CD4-positive, alpha-beta T cell treated with Interleukin-15 for 4 hours (primary cell): ENCODE data around the gene RBCK1.
A peak's percentile ranks its signal among the peaks of the same experiment; 100 is the strongest.

ENCODE experiments used
- DNase-seq: peaks from one replicate; pipeline ENCODE4 v3.0.0-alpha.2; 2020; ENCODE audit warnings: low spot score

Gene RBCK1

GRCh38 chr20:418858-419365 is 10.8 kb downstream of the RBCK1 start:
- DNase-seq, result no peak

- no peak for DNase-seq
Measured at GRCh38 chr20:419556-420165, 11.6 kb downstream of the RBCK1 start.

- no peak for DNase-seq
Measured at GRCh38 chr20:420166-420620, 12.1 kb downstream of the RBCK1 start.

GRCh38 chr20:420721-421574 is 12.8 kb downstream of the RBCK1 start:
- DNase-seq, result no peak

GRCh38 chr20:421685-422250 is 13.7 kb downstream of the RBCK1 start:
- no peak for DNase-seq

GRCh38 chr20:426566-426965 is 18.5 kb downstream of the RBCK1 start:
- no peak for DNase-seq

- DNase-seq, result no peak
Measured at GRCh38 chr20:427401-427800, 19.3 kb downstream of the RBCK1 start.

- no peak for DNase-seq
Measured at GRCh38 chr20:427849-428657, 20.0 kb downstream of the RBCK1 start.

GRCh38 chr20:428658-429200 is 20.6 kb downstream of the RBCK1 start:
- DNase-seq, result no peak

GRCh38 chr20:430091-430999 is 22.2 kb downstream of the RBCK1 start:
- no peak for DNase-seq

GRCh38 chr20:431012-431904 is 23.2 kb downstream of the RBCK1 start:
- DNase-seq, result peak; percentile 16

GRCh38 chr20:432208-432607 is 24.1 kb downstream of the RBCK1 start:
- DNase-seq, result no peak

GRCh38 chr20:432677-433299 is 24.7 kb downstream of the RBCK1 start:
- no peak for DNase-seq

- DNase-seq, result peak; percentile 68
Measured at GRCh38 chr20:433300-433975, 25.3 kb downstream of the RBCK1 start.

GRCh38 chr20:434221-434620 is 26.1 kb downstream of the RBCK1 start:
- no peak for DNase-seq

- DNase-seq, result no peak
Measured at GRCh38 chr20:434661-435419, 26.7 kb downstream of the RBCK1 start.

- no peak for DNase-seq
Measured at GRCh38 chr20:435558-435957, 27.5 kb downstream of the RBCK1 start.

GRCh38 chr20:436476-436875 is 28.4 kb downstream of the RBCK1 start:
- DNase-seq, result no peak
